Measurements from ENCODE around the gene EP300. TPM values are rescaled to one million over a fixed set of nuclear protein-coding genes. Genes with fewer than 3 reads are reported as not detected.
"Not testable (repeated sequence)": the region's sequence is repeated elsewhere in the genome, so short reads cannot be mapped to it uniquely, and the experiment has no call there.

EP300 gene
- polyA plus RNA-seq (2013, experiment 1 of 2) = 26.0 TPM
- 22.2 TPM for polyA plus RNA-seq (2013, experiment 2 of 2)

GRCh38 chr22:41092023-41092817 is at the start of gene EP300:
EP300 (plus strand) TSS chr22:41092592; CDS start chr22:41093005, 413 bp downstream.
- H4K91ac ChIP-seq (ENCODE audit: low read length) = peak within 1 kb of the TSS; percentile 98
- peak within 1 kb of the TSS; percentile 42 to 100 for H3K4ac ChIP-seq (ENCODE audit: low read depth in 1 of 2, low read length in 2 of 2)
- peak within 1 kb of the TSS; percentile 37 for H3K4me2 ChIP-seq (ENCODE audit: low read length, poor library complexity, severe bottlenecking)
- no peaks in the 10 kb centered on the region for H3K9me3 ChIP-seq (ENCODE audit: control insufficient read depth, low read length)
- H3K4me3 ChIP-seq (ENCODE audit: insufficient read depth in 1 of 2, low read depth in 1 of 2, low read length in 2 of 2) = peak within 1 kb of the TSS; percentile 87 to 97
- no peak within 1 kb of the TSS for H2AK5ac ChIP-seq (ENCODE audit: low read length, severe bottlenecking)
- peaks cover 6% of the 10 kb centered on the region for H3K4me1 ChIP-seq (ENCODE audit: control insufficient read depth, insufficient read depth, low read depth, low read length)
- H3K23ac ChIP-seq (ENCODE audit: low read length in 2 of 2) = peak within 1 kb of the TSS in 1 of 2 experiments; percentile 66
- H3K36me3 ChIP-seq (ENCODE audit: control insufficient read depth in 1 of 2, insufficient read depth in 2 of 2, low read depth in 1 of 2, low read length in 2 of 2) = peaks cover 0 to 4% of the 10 kb centered on the region in 2 experiments
- peak within 1 kb of the TSS; percentile 19 to 99 for H3K14ac ChIP-seq (ENCODE audit: low read length in 2 of 2)
- H2BK120ac ChIP-seq (ENCODE audit: low read depth, low read length) = peak within 1 kb of the TSS; percentile 97
- peak within 1 kb of the TSS; percentile 94 for H2BK15ac ChIP-seq (ENCODE audit: low read depth, poor library complexity, severe bottlenecking)
- H4K8ac ChIP-seq (ENCODE audit: low read length) = peak within 1 kb of the TSS; percentile 89
- peak within 1 kb of the TSS; percentile 99 for H3K9ac ChIP-seq (ENCODE audit: low read length)
- no peaks in the 10 kb centered on the region for H3K79me1 ChIP-seq (replicated peaks; ENCODE audit: low read length, poor library complexity, severe bottlenecking)
- peak within 1 kb of the TSS; percentile 92 for H3K27ac ChIP-seq (ENCODE audit: low read length, poor library complexity, severe bottlenecking)
- 1% methylated on average over 50 of the region's 112 CpGs for WGBS
- peak within 1 kb of the TSS; percentile 67 for H2AFZ ChIP-seq (ENCODE audit: low read depth, low read length)
- H2BK5ac ChIP-seq (ENCODE audit: low read depth, low read length, poor library complexity, severe bottlenecking) = peak within 1 kb of the TSS; percentile 99
- H3K18ac ChIP-seq (ENCODE audit: low read depth in 1 of 2, low read length in 2 of 2) = peak within 1 kb of the TSS; percentile 93 to 100
- DNase-seq = peak; percentile 83
- no peaks in the 10 kb centered on the region for H3K27me3 ChIP-seq (ENCODE audit: control insufficient read depth in 1 of 2, insufficient read depth in 1 of 2, low read length in 2 of 2)
- H2BK12ac ChIP-seq (ENCODE audit: low read length in 2 of 2) = peak within 1 kb of the TSS in 1 of 2 experiments; percentile 86

GRCh38 chr22:41043722-41044121 is 48.7 kb upstream of the EP300 start:
- no peak overlapping the region for H4K8ac ChIP-seq (ENCODE audit: low read length)
- H2BK12ac ChIP-seq (ENCODE audit: low read length in 2 of 2) = no peak overlapping the region
- H3K14ac ChIP-seq (ENCODE audit: low read length in 2 of 2) = no peak overlapping the region
- no peak for DNase-seq
- H3K36me3 ChIP-seq (ENCODE audit: control insufficient read depth in 1 of 2, insufficient read depth in 2 of 2, low read depth in 1 of 2, low read length in 2 of 2) = no peaks in the 10 kb centered on the region
- no peaks in the 10 kb centered on the region for H3K9me3 ChIP-seq (ENCODE audit: control insufficient read depth, low read length)
- no peak overlapping the region for H2BK120ac ChIP-seq (ENCODE audit: low read depth, low read length)
- no peak overlapping the region for H2BK5ac ChIP-seq (ENCODE audit: low read depth, low read length, poor library complexity, severe bottlenecking)
- H3K4me3 ChIP-seq (ENCODE audit: insufficient read depth in 1 of 2, low read depth in 1 of 2, low read length in 2 of 2) = no peak overlapping the region
- H3K9ac ChIP-seq (ENCODE audit: low read length) = no peak overlapping the region
- no peak overlapping the region for H3K18ac ChIP-seq (ENCODE audit: low read depth in 1 of 2, low read length in 2 of 2)
- H3K4me2 ChIP-seq (ENCODE audit: low read length, poor library complexity, severe bottlenecking) = no peak overlapping the region
- no peak overlapping the region for H2AK5ac ChIP-seq (ENCODE audit: low read length, severe bottlenecking)
- 97% methylated on average over 4 of the region's 6 CpGs for WGBS
- no peak overlapping the region for H2AFZ ChIP-seq (ENCODE audit: low read depth, low read length)
- H3K79me1 ChIP-seq (replicated peaks; ENCODE audit: low read length, poor library complexity, severe bottlenecking) = no peaks in the 10 kb centered on the region
- no peaks in the 10 kb centered on the region for H3K4me1 ChIP-seq (ENCODE audit: control insufficient read depth, insufficient read depth, low read depth, low read length)
- H3K27ac ChIP-seq (ENCODE audit: low read length, poor library complexity, severe bottlenecking) = no peak overlapping the region
- H3K23ac ChIP-seq (ENCODE audit: low read length in 2 of 2) = no peak overlapping the region
- no peak overlapping the region for H2BK15ac ChIP-seq (ENCODE audit: low read depth, poor library complexity, severe bottlenecking)
- no peak overlapping the region for H4K91ac ChIP-seq (ENCODE audit: low read length)
- no peaks in the 10 kb centered on the region for H3K27me3 ChIP-seq (ENCODE audit: control insufficient read depth in 1 of 2, insufficient read depth in 1 of 2, low read length in 2 of 2)
- H3K4ac ChIP-seq (ENCODE audit: low read depth in 1 of 2, low read length in 2 of 2) = no peak overlapping the region

GRCh38 chr22:41045575-41045974 is 46.8 kb upstream of the EP300 start:
- H2BK12ac ChIP-seq (ENCODE audit: low read length in 2 of 2); H3K18ac ChIP-seq (ENCODE audit: low read depth in 1 of 2, low read length in 2 of 2); H2BK15ac ChIP-seq (ENCODE audit: low read depth, poor library complexity, severe bottlenecking); H3K4ac ChIP-seq (ENCODE audit: low read depth in 1 of 2, low read length in 2 of 2); H3K23ac ChIP-seq (ENCODE audit: low read length in 2 of 2); H3K79me1 ChIP-seq (replicated peaks; ENCODE audit: low read length, poor library complexity, severe bottlenecking); H4K8ac ChIP-seq (ENCODE audit: low read length); H3K14ac ChIP-seq (ENCODE audit: low read length in 2 of 2); H4K91ac ChIP-seq (ENCODE audit: low read length); H3K36me3 ChIP-seq (ENCODE audit: control insufficient read depth in 1 of 2, insufficient read depth in 2 of 2, low read depth in 1 of 2, low read length in 2 of 2); H3K9ac ChIP-seq (ENCODE audit: low read length); H2BK5ac ChIP-seq (ENCODE audit: low read depth, low read length, poor library complexity, severe bottlenecking); H3K4me3 ChIP-seq (ENCODE audit: insufficient read depth in 1 of 2, low read depth in 1 of 2, low read length in 2 of 2); H3K27me3 ChIP-seq (ENCODE audit: control insufficient read depth in 1 of 2, insufficient read depth in 1 of 2, low read length in 2 of 2); H3K9me3 ChIP-seq (ENCODE audit: control insufficient read depth, low read length); H3K4me2 ChIP-seq (ENCODE audit: low read length, poor library complexity, severe bottlenecking); H2BK120ac ChIP-seq (ENCODE audit: low read depth, low read length); DNase-seq; H3K4me1 ChIP-seq (ENCODE audit: control insufficient read depth, insufficient read depth, low read depth, low read length); H2AFZ ChIP-seq (ENCODE audit: low read depth, low read length); H3K27ac ChIP-seq (ENCODE audit: low read length, poor library complexity, severe bottlenecking); H2AK5ac ChIP-seq (ENCODE audit: low read length, severe bottlenecking): not testable (repeated sequence)
- WGBS = 98% methylated on average over 8 of the region's 12 CpGs

- Histone ChIP-seq H3K79me1 (replicated peaks; ENCODE audit: low read length, poor library complexity, severe bottlenecking) (no peaks in the 10 kb centered on the region), H4K91ac (ENCODE audit: low read length) (no peak overlapping the region), H2BK5ac (ENCODE audit: low read depth, low read length, poor library complexity, severe bottlenecking) (no peak overlapping the region), H3K14ac (ENCODE audit: low read length in 2 of 2) (no peak overlapping the region), H3K9me3 (ENCODE audit: control insufficient read depth, low read length) (no peaks in the 10 kb centered on the region), H3K36me3 (ENCODE audit: control insufficient read depth in 1 of 2, insufficient read depth in 2 of 2, low read depth in 1 of 2, low read length in 2 of 2) (no peaks in the 10 kb centered on the region), H2BK12ac (ENCODE audit: low read length in 2 of 2) (no peak overlapping the region), H3K9ac (ENCODE audit: low read length) (no peak overlapping the region), H2AFZ (ENCODE audit: low read depth, low read length) (no peak overlapping the region), H3K4ac (ENCODE audit: low read depth in 1 of 2, low read length in 2 of 2) (no peak overlapping the region), H3K18ac (ENCODE audit: low read depth in 1 of 2, low read length in 2 of 2) (no peak overlapping the region), H3K23ac (ENCODE audit: low read length in 2 of 2) (no peak overlapping the region), H2AK5ac (ENCODE audit: low read length, severe bottlenecking) (no peak overlapping the region), H3K4me1 (ENCODE audit: control insufficient read depth, insufficient read depth, low read depth, low read length) (peaks cover 9% of the 10 kb centered on the region), H2BK120ac (ENCODE audit: low read depth, low read length) (no peak overlapping the region), H2BK15ac (ENCODE audit: low read depth, poor library complexity, severe bottlenecking) (no peak overlapping the region), H4K8ac (ENCODE audit: low read length) (no peak overlapping the region), H3K27ac (ENCODE audit: low read length, poor library complexity, severe bottlenecking) (no peak overlapping the region), H3K4me3 (ENCODE audit: insufficient read depth in 1 of 2, low read depth in 1 of 2, low read length in 2 of 2) (no peak overlapping the region), H3K4me2 (ENCODE audit: low read length, poor library complexity, severe bottlenecking) (no peak overlapping the region), H3K27me3 (ENCODE audit: control insufficient read depth in 1 of 2, insufficient read depth in 1 of 2, low read length in 2 of 2) (no peaks in the 10 kb centered on the region)
- WGBS = 78% methylated on average over 1 of the region's 3 CpGs
- peak; percentile 82 for DNase-seq
Measured at GRCh38 chr22:41047801-41048211, 44.6 kb upstream of the EP300 start.

Data from mesenchymal stem cell (in vitro differentiated cells and primary cell).